LNCAP (cell line): Measurements from ENCODE around the gene MIF4GD.

Source experiments
- TF ChIP-seq, protein P1 (sequence below): fragments of 450-650 bp; IDR thresholded peaks from 2 replicates; pipeline ENCODE4 v1.5.1; 2017; ENCODE audit warnings: mild to moderate bottlenecking

MIF4GD gene

DNA sequence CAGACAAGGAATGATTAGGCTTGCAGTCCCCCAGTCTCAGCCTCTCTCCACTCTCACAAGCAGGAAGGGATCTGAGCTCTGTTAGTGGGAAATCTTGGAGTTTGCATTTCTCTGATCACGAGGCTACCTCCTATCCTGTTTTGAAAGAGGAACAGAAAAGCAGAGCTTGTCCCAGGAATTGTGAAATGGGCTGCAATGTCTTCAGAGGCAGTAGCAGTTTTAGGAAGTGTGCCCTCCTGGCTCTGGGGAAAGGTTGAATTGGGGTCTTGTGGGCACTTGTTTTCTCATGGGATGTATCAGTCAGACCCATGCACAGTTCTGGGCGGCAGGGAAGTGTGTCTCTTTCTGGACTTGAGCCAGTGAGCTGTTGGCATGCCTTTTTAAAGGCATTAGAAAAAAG lies 42.7 kb downstream of the MIF4GD start:
- TF ChIP-seq, protein P1, sequence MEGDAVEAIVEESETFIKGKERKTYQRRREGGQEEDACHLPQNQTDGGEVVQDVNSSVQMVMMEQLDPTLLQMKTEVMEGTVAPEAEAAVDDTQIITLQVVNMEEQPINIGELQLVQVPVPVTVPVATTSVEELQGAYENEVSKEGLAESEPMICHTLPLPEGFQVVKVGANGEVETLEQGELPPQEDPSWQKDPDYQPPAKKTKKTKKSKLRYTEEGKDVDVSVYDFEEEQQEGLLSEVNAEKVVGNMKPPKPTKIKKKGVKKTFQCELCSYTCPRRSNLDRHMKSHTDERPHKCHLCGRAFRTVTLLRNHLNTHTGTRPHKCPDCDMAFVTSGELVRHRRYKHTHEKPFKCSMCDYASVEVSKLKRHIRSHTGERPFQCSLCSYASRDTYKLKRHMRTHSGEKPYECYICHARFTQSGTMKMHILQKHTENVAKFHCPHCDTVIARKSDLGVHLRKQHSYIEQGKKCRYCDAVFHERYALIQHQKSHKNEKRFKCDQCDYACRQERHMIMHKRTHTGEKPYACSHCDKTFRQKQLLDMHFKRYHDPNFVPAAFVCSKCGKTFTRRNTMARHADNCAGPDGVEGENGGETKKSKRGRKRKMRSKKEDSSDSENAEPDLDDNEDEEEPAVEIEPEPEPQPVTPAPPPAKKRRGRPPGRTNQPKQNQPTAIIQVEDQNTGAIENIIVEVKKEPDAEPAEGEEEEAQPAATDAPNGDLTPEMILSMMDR, result no peak

GRCh38 chr17:75227729-75228128 lies 43.3 kb downstream of the MIF4GD start:
- TF ChIP-seq, protein P1, result no peak

DNA sequence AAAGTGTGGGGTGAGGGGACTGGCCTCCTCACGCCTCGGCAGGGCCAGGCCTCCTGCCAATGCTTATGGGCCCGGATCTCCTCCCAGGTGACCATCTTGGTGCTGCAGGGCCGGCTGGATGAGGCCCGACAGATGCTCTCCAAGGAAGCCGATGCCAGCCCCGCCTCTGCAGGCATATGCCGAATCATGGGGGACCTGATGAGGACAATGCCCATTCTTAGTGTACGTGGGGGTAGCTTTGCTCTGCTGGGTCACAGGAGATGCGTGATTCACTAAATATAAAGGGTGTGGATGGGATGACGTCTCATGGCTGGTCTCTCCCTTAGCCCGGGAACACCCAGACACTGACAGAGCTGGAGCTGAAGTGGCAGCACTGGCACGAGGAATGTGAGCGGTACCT lies 46.0 kb downstream of the MIF4GD start:
- TF ChIP-seq, protein P1, result no peak

DNA sequence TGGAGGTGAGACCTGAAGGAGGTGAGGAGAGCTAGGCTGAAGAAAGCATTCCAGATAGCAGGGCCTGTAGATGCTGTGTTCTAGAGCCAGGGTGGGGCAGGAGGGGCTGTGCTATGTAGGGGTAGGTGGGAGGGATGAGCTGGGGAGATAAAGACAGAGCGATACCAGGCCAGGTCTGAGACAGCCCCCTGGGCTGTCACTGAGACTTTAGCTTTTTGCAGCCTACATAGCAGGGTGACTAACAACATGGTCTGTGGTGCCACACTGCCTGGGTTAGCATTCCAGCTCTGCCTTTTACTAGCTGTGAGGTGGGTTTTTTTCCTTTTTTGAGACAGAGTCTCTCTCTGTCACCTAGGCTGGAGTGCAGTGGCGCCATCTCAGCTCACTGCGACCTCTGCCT lies 51.2 kb downstream of the MIF4GD start:
- TF ChIP-seq, protein P1, result no peak

DNA sequence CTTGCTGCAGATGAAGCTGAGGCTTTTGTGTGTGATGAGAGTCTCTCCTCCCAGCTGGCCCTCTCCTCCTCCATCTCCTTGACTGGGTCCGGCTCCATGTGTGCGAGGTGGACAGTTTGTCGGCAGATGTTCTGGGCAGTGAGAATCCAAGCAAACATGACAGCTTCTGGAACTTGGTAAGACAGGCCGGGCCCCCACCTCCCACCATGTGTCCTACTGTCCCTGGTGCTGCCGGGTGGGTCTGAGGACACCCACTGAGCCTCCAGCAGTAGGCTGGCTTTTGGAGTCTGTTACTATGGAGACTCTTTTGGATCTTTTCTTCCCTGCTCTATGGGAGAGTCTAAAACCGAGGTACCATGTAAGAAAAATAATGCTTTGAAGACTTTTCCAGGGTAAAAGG lies 52.9 kb downstream of the MIF4GD start:
- TF ChIP-seq, protein P1, result no peak
